GM19023 (cell line): Measurements from ENCODE around the gene OBSL1.

ENCODE experiments used
- ATAC-seq: cut with Tn5 transposase; IDR thresholded peaks from one replicate; pipeline ENCODE4 v1.9.1; 2021; ENCODE audit warnings: mild to moderate bottlenecking, moderate library complexity; ENCODE audit not compliant: unreplicated experiment

OBSL1 gene

DNA sequence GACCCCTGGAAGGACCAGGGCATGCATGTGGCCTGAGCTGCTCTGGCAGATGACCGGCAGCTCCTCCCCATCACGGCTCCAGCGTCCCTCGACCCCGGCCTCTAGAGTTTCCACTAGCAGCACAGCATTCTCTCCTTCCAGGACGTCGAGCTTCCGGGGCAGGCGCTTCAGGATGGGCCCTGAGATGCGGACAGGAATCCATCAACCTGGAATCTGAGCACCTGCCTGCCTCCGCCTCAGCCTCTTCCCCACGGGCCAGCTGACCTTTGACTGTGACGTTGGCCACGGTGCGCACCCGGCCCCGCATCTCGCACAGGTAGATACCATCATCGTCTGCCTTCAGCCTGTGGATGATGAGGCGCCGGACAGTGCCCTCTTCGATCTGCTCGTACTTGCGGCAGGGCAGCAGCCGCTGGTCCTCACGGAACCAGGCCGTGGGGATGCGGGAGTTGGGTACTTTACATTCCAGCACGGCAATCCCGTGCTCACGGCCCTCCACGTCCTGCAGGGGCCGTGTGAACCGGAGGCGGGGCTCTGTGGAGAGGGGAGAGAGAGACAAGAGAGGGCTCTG, 3.5 kb downstream of the OBSL1 start:
- no peak for ATAC-seq

DNA sequence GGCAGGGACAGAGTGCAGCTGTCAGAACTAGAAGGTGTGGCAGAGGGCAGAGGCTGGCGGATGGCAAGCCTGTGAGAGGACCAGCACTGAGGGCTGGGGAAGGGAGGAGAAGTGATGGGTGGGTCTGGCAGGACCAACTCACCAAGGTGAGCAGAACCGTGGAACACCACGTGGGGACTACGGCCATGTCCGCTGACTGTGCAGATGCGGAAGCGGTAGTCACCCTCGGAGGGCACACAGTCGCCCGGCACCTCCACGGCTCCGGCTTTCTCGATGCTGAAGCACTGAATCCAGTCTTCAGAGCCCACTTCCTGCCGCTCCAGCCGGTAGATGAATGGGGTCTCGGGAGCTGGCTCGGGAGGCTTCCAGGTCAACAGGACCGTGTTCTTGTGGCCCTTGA, 4.2 kb downstream of the OBSL1 start:
- ATAC-seq = no peak

GRCh38 chr2:219566640-219567039, 4.7 kb downstream of the OBSL1 start:
- ATAC-seq = no peak

GRCh38 chr2:219565130-219566080, 5.9 kb downstream of the OBSL1 start:
- ATAC-seq = no peak

- no peak for ATAC-seq
These were observed 7.9 kb downstream of the OBSL1 start for GRCh38 chr2:219563271-219563928.

DNA sequence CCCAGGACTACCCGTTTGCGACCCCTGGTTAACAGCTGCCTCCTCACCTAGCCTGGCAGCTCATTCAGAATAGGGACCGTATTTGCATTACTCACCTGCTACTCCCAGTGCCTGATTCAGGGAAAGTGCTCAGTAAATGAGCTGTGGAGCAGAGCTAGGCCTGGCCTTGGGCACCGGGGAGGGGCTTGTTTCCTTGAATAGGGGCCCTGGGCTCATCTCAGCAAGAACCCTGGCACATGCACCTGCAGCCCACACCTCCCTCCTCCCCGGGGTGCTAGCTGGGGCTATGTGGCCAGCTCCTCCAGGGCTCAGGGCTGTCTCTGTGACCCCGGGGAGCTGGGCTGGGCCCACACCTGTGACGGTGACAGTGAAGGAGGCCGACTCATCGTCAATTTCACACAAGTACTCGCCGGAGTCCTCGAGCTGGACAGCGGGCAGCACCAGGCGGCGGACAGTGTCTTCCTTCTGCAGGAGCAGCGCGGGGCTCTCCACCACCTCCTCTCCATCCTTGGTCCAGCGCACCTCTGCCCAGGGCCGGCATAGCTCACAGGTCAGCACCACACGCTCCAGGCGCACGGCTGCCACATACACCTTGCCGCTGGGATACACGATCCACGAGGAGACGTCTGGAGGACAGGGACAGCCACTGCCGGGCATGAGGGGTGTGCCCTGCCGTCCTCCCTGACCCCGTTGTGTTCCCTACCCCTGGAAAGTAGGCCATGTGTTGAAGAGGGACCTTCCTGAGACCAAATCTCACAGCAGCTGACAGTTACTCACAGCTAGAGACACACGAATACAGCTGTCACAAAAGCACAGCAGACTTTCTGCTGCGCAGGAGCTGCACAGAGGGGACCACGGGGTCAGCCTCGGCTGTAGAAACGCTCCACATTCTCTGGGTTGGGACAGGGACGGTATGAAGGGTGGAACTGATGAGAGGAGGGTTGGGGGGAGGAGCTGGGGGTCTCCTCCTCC, 9.0 kb downstream of the OBSL1 start:
- ATAC-seq = no peak

DNA sequence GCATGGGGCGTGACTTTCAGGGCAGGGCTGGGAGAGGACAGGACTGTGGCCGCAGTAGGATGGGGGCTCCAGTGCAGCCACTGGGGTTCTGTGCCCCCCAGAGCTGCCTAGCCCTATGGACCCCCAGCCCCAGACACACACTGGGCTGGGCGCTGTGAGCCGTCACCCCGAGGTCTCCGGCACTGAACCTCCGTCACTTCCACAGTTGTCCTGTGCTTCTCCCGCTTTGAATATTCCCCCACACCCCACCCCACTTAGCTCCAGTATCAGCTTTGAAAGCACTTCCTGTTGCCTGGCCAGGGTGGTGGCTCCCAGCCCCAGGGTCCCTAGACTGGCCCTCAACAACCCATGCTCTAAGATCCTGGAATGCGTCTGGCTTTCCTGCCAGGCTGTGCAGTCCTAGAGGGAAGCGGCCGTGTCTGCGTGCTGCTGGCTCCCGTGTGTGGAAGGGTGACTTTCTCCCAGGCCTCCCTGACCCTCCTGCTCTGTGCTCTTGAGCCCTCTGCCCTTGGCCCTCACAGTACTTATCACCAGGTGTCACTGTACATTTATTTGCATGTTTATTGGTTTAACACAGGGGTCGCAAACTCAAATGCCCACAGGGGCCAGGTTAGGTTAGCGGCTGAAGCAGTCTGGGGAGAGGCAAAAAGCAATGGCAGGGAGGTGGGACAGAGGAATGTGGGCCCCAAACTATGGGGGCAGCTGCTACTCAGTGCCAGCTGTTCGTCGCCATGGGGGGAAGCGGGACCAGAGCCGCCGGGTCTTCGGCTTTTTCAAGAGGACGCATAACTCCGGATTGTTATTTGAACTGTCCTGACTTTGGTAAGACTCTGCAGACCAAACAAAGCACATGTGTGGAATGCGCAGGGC, 9.9 kb downstream of the OBSL1 start:
- ATAC-seq = no peak

GRCh38 chr2:219560893-219561178, 10.5 kb downstream of the OBSL1 start:
- ATAC-seq = no peak

- ATAC-seq = no peak
These were observed 11.1 kb downstream of the OBSL1 start for GRCh38 chr2:219560037-219560892.

GRCh38 chr2:219559156-219559915, 12.0 kb downstream of the OBSL1 start:
- ATAC-seq = no peak

- no peak for ATAC-seq
These were observed 13.3 kb downstream of the OBSL1 start for GRCh38 chr2:219557791-219558785.

- ATAC-seq = no peak
These were observed 14.0 kb downstream of the OBSL1 start for GRCh38 chr2:219557320-219557719.

DNA sequence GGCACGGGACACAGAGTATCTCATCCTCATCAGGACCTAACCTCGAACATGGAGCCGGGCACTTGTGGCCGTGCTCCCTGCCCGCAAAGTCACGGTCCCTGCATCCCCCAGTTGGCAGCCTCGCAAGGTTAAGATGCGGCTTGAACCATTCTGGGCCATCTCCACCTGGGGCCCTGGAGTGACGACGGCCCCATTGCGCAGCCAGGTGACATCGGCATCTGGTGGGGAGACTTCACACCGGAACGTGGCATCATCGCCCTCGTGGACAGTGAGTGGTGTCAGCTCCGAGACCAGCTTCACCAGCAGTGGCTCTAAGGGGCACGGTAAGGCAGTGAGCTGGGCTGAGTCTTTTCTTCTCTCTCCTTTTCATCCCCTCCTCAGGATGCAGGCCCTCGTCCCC, 14.9 kb downstream of the OBSL1 start:
- ATAC-seq = no peak

GRCh38 chr2:219555956-219556355, 15.4 kb downstream of the OBSL1 start:
- ATAC-seq = no peak

DNA sequence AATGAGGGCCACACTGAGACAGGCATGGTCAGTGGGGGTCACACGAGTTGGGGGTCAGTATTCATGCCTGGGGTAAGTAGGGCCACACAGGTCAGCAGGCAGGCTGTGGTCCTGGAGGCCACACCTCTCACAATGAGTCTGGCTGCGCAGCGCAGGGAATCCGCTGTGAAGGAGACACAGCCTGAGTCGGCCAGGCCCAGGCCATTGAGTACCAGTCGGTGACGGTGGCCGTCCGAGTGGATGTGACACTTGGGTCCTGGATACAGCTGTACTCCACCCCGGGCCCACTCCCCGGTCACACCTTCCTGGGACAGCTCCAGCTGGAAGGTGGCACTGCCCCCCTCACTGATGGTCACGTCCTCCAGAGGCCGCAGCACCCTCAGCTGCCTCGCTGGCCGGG, 17.0 kb downstream of the OBSL1 start:
- no peak for ATAC-seq

GRCh38 chr2:219553463-219553963, 17.8 kb downstream of the OBSL1 start:
- ATAC-seq = no peak

- no peak for ATAC-seq
These were observed 18.2 kb downstream of the OBSL1 start for GRCh38 chr2:219553168-219553417.
